SIG-M5 treated with dmso at 0.1 percent for 504 hours (cell line): ENCODE data around the gene PNRC2.
"Not testable (repeated sequence)": the region's sequence is repeated elsewhere in the genome, so short reads cannot be mapped to it uniquely, and the experiment has no call there.

ENCODE experiments used
- DNase-seq: peaks from one replicate; lab custom pipeline; 2025; ENCODE audit not compliant: unreplicated experiment; lab: John Stamatoyannopoulos, UW

Gene PNRC2

GRCh38 chr1:23947366-23947765 lies 12.3 kb upstream of the PNRC2 start:
- no peak for DNase-seq

- DNase-seq = no peak
Measured at GRCh38 chr1:23953020-23953419, 6.6 kb upstream of the PNRC2 start.

DNA sequence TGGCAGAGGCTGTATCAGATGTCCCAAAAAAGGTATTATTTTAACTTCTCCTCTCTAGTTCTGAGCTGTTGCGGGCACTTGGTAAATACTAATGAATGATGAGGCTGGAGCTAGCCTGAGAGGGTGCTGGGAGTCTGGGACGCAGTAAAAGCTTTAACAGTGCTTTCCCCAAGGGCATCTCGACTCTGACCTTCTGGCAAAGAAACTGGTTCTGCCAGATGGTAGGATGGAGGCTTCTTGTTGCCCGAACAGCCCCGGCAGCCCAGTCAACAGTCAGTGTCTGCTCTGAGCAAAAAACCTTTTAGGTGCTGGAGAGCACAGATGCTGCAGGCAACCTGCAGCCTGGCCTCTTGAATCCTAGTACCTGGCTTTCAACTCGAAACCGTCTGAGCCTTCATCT lies 2.5 kb upstream of the PNRC2 start:
- no peak for DNase-seq

DNA sequence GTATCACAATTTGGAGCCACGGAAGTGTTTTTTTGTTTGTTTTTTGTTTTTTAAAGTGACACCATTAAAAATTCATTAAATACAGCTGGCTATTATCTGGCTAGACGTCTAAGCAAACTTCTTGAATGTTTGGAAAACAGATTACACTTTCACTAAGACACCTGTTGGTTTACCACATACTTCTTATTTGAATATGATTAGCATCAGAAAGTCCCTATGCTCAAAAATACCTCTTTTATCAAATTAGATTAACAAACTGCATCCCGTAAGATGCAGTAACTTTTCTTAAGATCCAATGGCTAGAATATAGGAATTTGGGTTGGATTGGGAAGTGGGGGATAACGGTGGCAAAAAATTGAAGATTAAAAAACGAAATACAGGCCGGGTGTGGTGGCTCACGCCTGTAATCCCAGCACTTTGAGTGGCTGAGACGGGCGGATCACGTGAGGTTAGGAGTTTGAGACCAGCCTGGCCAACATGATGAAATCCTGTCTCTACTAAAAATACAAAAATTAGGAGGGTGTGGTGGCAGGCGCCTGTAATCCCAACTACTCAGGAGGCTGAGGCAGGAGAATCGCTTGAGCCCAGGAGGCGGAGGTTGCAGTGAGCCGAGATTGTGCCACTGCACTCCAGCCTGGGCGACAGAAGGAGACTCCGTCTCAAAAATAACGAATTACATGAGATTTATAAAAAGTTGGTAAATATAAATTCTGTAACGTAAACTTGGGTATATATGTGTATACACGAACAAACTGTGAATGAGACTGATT lies 1.4 kb upstream of the PNRC2 start:
- DNase-seq = not testable (repeated sequence)

DNA sequence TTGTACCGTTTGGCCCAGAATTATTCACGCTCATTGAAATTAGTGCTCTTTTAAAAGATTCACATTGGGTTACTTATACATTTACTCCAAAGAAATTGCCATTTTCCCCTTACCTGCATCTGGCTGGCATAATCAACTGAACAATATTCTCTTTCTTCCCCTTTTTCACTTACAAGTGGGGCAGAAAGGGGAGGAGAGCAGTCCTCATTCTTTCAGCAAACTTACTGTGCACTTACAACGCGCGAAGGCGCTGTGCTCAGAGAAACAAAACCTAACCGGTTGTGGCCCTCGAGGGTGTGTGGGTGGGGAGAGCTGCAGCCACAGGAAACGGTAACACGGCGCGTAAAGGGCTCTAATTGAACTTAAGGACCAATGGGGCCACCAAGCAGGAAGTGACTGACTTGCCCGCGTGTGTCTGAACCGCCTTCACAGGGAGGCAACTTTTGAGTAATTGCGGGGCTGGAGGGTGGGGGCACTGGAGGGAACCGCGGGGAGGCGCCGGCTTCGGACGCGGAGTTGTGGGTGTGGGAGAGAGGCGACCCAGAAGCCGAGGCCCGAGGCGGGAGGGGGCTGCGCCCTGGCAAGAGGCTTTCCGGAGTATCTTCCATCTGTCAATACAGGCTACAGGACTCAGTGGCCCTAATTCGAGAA lies 693 bp upstream of the PNRC2 start:
- peak; percentile 98 for DNase-seq

DNA sequence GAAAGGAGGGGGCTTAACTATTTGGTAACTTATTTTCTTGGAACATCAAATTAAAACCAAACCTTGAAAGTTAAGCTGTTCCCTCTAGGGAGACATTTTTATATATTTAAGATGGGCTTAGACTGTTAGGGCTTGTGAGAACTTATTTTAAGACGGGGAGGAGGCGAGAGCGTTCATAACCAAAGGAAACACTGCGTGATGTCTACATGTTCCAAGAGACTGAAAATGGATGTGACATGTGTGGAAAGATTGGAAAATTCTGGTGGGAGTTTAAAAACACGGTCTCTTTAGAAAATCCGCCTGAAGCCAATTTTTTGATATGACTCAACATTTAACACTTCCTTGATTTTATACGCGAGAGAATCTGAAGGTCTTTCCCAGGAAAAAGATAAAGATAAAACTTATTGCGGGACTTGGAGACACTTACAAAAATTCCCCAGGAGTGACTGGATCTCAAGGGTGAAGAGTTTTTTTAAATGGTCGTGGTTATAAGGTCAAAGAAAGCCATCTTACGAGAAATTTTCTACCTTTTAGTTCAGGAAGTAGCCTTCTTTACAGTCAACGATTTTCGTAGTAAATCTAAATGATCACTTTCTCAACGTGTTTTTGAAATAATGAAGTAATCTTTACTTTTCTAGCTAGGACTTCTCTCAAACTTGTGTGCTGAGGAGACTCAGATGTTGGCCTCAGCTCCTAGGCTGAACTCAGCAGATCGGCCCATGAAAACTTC lies 828 bp downstream of the PNRC2 start:
- DNase-seq = no peak

- no peak for DNase-seq
Measured at GRCh38 chr1:23963617-23964234, 4.1 kb downstream of the PNRC2 start.

DNA sequence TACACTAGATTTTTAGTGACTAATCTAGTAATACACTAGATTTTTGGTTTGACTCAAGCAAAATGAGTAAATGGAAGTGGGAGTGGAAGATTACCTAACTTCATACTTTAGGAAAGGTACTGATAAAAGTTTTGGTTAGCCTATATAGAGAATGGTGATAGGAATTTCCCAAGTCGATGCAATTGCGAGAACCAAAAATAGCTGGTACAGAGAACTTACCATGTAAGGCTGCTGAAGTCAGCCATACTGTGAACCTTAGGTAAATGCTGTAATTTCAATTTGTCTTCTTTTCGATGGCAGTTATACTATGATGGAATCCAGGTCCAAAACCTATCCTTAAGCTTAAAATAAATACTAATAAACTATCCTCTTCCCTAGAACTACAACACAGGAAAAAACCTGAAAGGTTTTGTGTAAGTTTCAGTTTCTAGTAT lies 4.6 kb downstream of the PNRC2 start:
- DNase-seq = no peak

DNA sequence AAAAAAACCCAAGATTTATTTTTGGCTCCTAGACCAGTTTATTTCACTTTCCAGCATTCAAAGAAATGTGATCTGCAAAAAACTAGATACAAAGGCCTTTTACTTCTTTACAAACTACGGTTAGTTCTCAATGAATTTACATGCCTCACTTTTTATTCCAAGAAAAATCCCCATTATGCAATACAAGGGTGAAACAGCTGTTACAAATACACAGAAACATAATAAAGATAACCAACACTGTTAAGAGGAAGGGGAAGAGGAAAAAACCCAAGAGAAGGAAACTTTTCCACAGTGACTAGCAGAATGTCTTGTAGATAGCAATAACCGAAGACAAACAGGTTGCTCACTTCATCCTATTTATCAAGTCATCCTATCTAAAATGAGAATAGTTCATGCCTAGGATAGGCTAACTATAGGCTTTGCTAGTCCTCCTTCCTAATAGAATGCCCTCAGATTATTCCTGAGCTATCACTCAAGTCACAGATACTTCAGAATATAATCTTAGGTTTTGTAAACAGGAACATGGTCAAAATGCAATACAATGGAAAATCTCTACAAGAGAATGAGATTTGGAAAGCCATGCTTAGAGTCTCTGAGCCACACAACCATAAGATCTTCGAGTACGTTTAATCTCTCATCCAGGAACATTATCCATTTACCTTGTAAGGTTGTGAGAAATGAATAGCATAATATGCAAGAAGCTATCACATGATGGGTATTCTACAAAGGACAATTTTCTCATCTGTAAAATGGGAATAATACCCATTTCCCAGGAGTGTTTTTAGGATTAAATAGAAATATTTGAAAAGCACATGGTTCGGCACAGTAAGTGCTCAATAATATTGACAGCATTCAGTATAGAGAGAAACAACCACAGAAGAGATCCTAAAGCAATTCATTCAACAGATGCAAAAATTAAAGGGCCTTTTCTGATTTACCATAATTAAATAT lies 5.4 kb downstream of the PNRC2 start:
- peak; percentile 22 for DNase-seq

DNA sequence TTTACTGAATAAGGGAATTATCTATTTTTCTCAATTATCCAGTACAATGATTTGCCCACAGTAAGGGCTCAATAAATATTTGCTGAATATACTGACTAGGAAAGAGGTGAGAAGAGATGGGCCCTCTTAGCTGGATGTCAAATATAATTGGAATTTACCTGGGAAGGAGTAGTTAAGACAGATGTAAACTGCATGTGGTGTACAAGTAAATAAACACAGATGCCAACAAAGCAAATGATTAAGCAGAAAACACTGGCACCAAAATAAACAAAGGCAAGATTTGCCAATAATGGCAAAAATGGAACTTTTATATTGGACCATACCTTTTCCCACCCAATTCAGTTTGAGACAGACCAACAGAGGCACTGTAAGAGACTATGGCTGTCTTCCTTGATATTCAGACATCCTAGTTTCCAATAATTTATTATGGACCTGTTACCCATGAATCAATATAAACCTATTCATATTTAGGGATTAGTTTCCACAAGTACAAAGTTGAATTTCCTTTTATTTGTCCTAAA lies 7.4 kb downstream of the PNRC2 start:
- no peak for DNase-seq

DNA sequence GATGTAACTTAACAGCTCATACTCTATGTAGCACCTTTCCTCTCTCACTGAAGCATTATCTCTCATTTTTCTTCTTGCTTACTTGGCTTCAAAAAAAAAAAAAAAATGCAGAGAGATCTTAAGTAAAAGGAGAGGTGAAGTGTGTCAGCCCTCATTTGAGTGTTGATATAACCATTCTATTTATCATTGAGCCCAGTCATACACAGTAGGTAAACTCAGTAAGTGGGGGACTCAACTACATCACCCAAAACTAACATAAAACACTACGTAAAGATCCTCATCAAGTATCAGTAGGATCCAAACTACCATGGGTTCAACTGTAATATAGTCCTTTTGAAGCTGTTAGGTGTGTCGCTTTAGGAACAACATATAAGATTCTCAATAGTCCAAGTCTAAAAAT lies 8.2 kb downstream of the PNRC2 start:
- no peak for DNase-seq

DNA sequence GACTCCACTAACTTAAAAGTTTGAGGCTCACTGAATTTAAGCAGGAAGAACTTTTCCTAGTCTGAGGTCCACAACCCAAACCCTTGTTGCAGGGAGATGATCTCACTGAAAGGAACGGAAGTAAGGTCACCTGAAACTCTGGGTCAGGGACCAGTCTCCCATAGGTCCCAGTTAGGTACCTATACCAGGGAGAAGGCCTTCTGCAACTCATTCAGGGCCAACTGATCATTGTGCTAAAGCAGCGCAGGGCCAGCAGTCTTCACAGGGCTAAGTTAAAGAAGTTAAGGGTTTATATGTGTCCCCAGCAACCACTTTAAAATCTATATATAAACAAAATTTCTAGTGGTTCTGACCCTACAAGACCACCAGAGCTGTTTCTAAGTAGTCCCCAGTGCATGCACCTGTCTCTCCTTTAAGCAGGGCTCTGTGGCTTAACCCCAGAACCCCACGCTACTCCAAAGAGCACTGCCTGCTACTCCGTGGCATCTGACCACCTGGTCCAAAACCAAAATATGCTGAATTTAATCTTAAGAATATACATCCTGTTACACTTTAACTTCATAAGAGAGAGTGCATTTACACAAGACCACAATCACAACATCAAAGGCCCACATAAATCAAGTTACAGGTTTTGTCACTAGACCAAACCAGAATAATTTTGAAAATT lies 17.7 kb downstream of the PNRC2 start:
- no peak for DNase-seq

DNA sequence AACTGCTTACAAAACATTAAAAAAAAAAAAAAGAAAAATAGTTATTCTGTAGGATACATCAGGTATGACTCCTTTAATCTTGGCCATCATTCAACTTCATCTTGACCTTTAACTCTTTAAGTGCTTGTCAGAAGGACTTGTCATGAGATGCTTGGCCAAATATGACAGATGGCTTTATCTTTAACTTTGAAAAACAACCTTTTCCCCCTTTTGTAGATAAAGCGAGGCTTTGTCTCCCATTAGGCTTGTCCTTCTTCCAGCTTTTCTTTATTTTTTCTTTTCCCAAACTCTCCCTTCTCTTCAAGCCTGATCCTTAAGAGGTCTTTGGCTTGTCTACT lies 18.2 kb downstream of the PNRC2 start:
- no peak for DNase-seq

DNA sequence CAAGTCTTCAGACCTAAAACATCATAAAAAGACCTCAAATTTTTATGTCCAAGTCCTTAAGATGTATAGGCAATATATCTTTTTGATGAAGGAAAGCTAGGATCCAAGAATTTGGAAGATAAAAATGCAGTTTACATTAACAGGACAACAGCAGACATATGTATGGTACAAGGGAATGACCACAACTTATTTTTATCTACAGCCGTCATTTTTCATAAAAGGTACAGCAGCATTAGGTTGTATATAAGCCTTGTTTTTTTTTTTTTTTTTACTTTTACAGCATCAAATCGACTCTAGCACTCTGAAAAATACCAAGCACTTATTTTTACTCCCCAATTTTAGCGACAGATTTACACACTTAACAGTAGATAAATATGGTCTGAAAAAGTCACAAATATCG lies 19.2 kb downstream of the PNRC2 start:
- DNase-seq = no peak

- DNase-seq = no peak
Measured at GRCh38 chr1:23979387-23979880, 19.8 kb downstream of the PNRC2 start.

GRCh38 chr1:23979881-23980727 lies 20.5 kb downstream of the PNRC2 start, which contains the start of gene SRSF10:
SRSF10 (minus strand) TSS chr1:23980327; CDS start chr1:23980255, 72 bp downstream.
- peak; percentile 98 for DNase-seq

DNA sequence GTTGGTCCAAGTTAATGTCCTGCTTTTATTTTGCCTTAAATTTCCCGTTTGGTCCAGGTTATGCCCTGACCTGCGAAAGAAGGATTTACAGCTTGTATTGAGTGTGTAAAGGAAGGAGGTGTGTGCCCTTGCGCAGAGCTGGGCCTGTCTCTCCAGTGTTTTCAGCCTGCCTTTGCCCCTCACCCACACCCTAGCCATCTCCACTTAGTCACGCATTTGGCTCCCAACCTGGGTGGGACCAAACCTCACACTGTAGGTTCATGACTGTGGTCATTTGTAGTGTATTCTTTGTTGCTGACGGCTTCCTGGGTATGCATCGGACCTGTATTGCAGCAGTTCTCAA lies 21.1 kb downstream of the PNRC2 start:
- DNase-seq = no peak

- no peak for DNase-seq
Measured at GRCh38 chr1:23984417-23985186, 25.0 kb downstream of the PNRC2 start.
